Measurements from ENCODE around the gene ZNF358. TPM values are rescaled to one million over a fixed set of nuclear protein-coding genes. Genes with fewer than 3 reads are reported as not detected.

Gene ZNF358
- 10.9 and 11.2 TPM in 2 replicates for total RNA-seq

DNA sequence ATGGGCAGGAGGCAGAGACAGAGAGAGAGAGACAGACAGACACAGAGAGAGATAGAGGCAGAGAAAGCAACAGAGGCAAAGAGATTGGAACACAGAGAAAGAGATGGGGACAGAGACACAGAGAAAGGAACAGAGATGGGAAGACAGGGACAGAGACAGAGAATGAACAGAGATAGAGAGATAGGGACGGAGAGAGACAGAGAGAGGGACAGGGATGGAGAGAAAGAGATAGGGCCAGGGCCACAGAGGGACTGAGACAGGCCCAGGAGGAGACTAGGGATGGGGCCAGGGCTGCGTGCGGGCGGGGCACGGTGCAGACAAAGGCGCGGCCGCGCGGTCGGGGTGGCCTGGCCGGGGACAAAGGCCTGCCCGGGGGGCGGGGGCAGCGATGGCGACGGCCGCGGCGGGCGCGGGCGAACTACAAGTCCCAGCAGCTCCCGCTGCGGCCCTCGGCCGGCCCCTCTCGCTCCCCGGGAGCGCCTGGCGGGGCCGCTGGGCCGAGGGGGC lies at the start of gene ZNF358:
Gene ZNF358, plus strand, starts transcription at position 459 of the 507 bp plus-strand sequence. CDS start 3,140 bp downstream, outside the sequence.

DNA sequence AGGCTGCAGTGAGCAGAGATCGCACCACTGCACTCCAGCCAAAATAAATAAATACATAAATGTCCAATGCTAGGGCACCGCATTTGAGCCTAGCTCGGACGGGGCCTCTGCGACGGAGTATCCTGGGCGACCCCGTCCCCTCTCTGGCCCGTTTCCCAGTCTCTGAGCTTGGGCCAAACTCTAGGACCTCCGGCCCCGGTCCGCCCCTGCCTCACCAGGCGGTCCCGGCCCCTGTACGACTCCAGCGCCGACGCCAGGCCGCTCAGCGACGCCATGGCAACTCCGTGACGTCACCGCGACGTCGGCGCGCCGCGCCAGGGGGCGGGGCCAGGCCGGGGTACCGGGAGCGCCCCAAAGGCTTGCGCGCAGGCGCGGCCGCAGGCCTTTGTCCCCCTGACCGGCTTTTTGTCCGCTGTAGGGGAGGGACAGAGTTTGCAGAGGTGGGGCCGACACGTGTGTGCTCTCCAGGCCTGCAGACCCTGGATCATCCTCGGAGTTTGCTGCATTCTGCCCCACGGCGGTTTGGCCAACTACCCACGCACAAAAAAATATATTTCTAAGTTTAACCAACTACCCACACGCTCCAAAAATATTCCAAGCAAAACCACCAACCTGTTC lies 27.1 kb upstream of the ZNF358 start, which contains the start of gene PEX11G:
Gene PEX11G, minus strand, starts transcription at position 300 of the 618 bp plus-strand sequence. Its CDS starts 25 bp downstream, at position 275.

DNA sequence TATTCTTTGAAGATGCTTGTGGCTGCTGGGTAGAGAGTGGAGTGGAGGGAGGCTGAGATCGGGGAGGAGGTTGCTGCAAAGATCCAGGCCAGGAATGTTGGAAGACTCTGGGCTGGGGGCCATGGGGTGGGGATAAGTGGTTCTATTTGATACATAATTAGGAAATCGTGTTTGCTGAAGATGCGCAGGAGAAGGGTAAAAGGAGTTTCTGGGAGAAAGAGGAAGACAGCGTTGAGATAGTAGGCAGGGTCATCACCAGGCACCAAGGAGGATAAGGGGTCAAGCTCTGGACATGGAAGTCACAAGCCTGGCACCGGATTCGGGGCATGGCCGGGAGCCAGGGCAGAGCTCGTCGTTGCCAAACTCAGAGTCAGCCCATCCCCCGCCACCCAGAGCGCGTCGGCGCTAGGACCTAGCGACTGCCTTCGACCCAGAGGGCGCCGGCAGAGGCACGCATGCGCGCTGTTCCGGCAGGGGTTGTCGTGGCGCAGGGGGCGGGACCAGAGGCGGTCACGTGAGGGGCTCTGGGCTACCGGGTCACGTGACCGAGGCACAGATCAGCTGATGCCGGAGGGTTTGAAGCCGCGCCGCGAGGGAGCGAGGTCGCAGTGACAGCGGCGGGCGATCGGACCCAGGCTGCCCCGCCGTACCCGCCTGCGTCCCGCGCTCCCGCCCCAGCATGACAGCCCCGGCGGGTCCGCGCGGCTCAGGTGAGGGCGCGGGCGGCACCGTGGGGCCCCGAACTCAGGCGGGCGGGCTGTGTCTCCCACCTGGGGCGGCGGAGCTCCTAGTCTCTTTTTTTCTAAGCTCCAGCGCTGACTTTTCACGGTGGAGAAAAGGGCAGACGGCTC lies 6.4 kb downstream of the ZNF358 start, which contains the start of gene MCOLN1:
Gene MCOLN1, plus strand, starts transcription at position 553 of the 851 bp plus-strand sequence. Its CDS starts 127 bp downstream, at position 680.

DNA sequence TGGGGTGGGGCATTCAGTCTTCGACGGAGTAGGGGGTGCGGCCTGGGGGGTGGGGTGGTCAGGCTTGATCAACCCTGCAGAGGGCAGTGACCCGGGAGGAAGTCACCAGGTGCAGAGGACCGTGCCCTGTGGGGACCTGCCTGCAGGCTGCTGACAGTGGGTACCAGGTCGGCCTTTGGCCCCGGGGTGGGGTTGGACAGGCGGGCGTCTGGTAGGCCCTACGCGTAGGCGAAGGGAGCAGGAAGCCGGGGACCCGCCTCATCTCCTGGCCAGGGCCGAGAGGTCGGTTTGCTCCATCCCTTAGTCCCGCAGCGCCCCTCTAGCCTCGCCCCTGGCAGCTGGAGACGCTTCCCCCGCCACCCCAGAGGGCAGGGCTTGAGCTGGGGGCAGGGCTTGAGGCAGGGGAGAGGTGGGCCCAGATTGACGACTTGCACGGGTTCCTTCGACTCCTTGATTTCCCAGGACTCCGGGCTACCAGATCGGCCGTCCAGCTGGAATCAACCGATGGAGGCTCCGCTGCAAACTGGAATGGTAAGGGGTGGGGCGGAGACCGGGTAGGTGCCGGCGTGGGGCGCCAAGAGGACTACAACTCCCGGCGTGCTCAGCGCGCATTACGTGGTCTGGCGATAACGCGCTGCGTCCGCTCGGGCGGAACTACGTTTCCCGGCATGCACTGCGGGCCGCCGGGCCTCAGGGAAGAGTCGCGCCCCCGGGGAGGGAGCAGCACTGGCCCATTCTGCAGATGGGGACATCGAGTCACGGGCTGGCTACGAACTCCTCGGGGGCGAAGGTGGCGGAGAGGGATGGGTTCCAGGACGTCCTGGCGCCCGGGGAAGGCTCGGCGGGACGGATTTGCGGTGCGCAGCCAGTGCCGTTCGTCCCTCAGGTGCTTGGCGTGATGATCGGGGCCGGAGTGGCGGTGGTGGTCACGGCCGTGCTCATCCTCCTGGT lies 19.4 kb downstream of the ZNF358 start, which contains the start of gene PNPLA6:
Gene PNPLA6, plus strand, starts transcription at position 671 of the 951 bp plus-strand sequence. Its CDS starts 72 bp downstream, at position 743.

Other genes with a start within 250 kb of the ZNF358 start
- gene INSR, start 221.7 kb upstream of the ZNF358 start, total RNA-seq, result 30.9 and 37.6 TPM in 2 replicates
- 16.4 and 21.1 TPM in 2 replicates for gene ARHGEF18, start 167.2 kb upstream of the ZNF358 start, total RNA-seq
- gene PEX11G, start 27.1 kb upstream of the ZNF358 start, total RNA-seq, result 1.5 TPM in 2 replicates
- 3.4 and 4.9 TPM in 2 replicates for gene MCOLN1, start 6.5 kb downstream of the ZNF358 start, total RNA-seq
- 56.2 and 65.2 TPM in 2 replicates for gene PNPLA6, start 19.6 kb downstream of the ZNF358 start, total RNA-seq
- 0.11 TPM in 1 of 2 replicates, not detected in the other for gene CAMSAP3, start 79.8 kb downstream of the ZNF358 start, total RNA-seq
- gene XAB2, start 113.4 kb downstream of the ZNF358 start, total RNA-seq, result 19.0 and 22.6 TPM in 2 replicates
- gene PET100, start 113.7 kb downstream of the ZNF358 start, total RNA-seq, result 34.4 and 36.3 TPM in 2 replicates
- not detected in 2 replicates for gene PCP2, start 117.6 kb downstream of the ZNF358 start, total RNA-seq
- 19.8 and 28.3 TPM in 2 replicates for gene STXBP2, start 121.0 kb downstream of the ZNF358 start, total RNA-seq
- not detected in 2 replicates for gene RETN, start 152.9 kb downstream of the ZNF358 start, total RNA-seq
- not detected in 2 replicates for gene MCEMP1, start 161.0 kb downstream of the ZNF358 start, total RNA-seq
- 111 and 133 TPM in 2 replicates for gene TRAPPC5, start 164.7 kb downstream of the ZNF358 start, total RNA-seq
- gene FCER2, start 186.0 kb downstream of the ZNF358 start, total RNA-seq, result not detected in 2 replicates
- under 0.01 and 0.76 TPM in 2 replicates for gene CLEC4G, start 216.0 kb downstream of the ZNF358 start, total RNA-seq
- 0.11 and 0.26 TPM in 2 replicates for gene CD209, start 231.4 kb downstream of the ZNF358 start, total RNA-seq
- 146 and 160 TPM in 2 replicates for gene CLEC4M, start 247.1 kb downstream of the ZNF358 start, total RNA-seq

All from dermis lymphatic vessel endothelial cell (primary cell).